Endothelial cell of umbilical vein (primary cell): ENCODE data around the gene CTDP1. TPM values are rescaled to one million over a fixed set of nuclear protein-coding genes. Genes with fewer than 3 reads are reported as not detected.

ENCODE experiments used
- BruUV-seq: library from RNA; stranded (reverse); fragments of 400-500 nt; replicated peaks from 2 replicates; lab custom pipeline; 2021; lab: Mats Ljungman, UMichigan
- CTCF ChIA-PET: fragments of 300-600, 350-600 bp; sonication (Branson Sonifier 250); formaldehyde crosslinking; loops from one replicate; lab custom pipeline; 2021; ENCODE audit warnings: antibody characterized with exemption, inconsistent platforms; lab: Charles Lee
- POLR2A ChIA-PET: fragments of 300-600, 350-600 bp; sonication (Branson Sonifier 250); formaldehyde crosslinking; loops from one replicate; lab custom pipeline; 2021; ENCODE audit warnings: antibody characterized with exemption, inconsistent platforms; lab: Charles Lee
- DNase-seq: peaks from one replicate; pipeline ENCODE4 v3.0.0-alpha.2; 2011; ENCODE audit warnings: low read depth, low spot score
- FAIRE-seq: peaks from 2 replicates; lab custom pipeline; 2011; peaks lifted over from hg19 to GRCh38; lab: Jason Lieb, UNC
- H2AFZ ChIP-seq: 2 replicates; pipeline ENCODE4 v1.6.0; 2012; ENCODE audit warnings: low read depth, low read length, control low read depth, inconsistent platforms
- H3K27ac ChIP-seq: 2 replicates; pipeline ENCODE4 v1.5.1; 2011; ENCODE audit warnings: low read depth, mild to moderate bottlenecking, control low read depth, low read length, moderate library complexity; ENCODE audit not compliant: insufficient read depth
- H3K27me3 ChIP-seq, 2 experiments: 2 replicates each; pipeline versions ENCODE4 v1.6.0 to v1.6.1; 2011; ENCODE audit warnings: low read length in 2 of 2, mixed read lengths in 1 of 2; ENCODE audit not compliant: control insufficient read depth in 2 of 2, insufficient read depth in 2 of 2
- H3K36me3 ChIP-seq, 2 experiments: 2 replicates in 1 of 2; 3 replicates in 1 of 2; pipeline ENCODE4 v1.5.1; 2011; ENCODE audit warnings: low read length in 2 of 2, mild to moderate bottlenecking in 1 of 2, moderate library complexity in 1 of 2; ENCODE audit not compliant: control insufficient read depth in 2 of 2, insufficient read depth in 2 of 2; ENCODE audit errors: extremely low read depth in 1 of 2
- H3K4me1 ChIP-seq: 3 replicates; pipeline ENCODE4 v1.5.1; 2011; ENCODE audit warnings: mild to moderate bottlenecking, low read length; ENCODE audit not compliant: control insufficient read depth, insufficient read depth; ENCODE audit errors: extremely low read depth
- H3K4me2 ChIP-seq: 2 replicates; pipeline ENCODE4 v1.6.1; 2011; ENCODE audit warnings: low read length, control low read depth, mixed read lengths; ENCODE audit not compliant: insufficient read depth
- H3K4me3 ChIP-seq, 3 experiments: fragments of 200-600 bp in 1 of 3; sonication (generic), shearing (Covaris generic) in 1 of 3; replicated peaks in 1 of 3; 2 replicates each; pipeline ENCODE4 v1.5.1; 2011 to 2016; ENCODE audit warnings: control low read depth in 3 of 3, low read length in 3 of 3, mild to moderate bottlenecking in 2 of 3, inconsistent platforms in 1 of 3, low read depth in 1 of 3, moderate library complexity in 1 of 3; ENCODE audit not compliant: insufficient read depth in 1 of 3
- H3K79me2 ChIP-seq: 2 replicates; pipeline ENCODE4 v1.6.0; 2012; ENCODE audit warnings: low read length, inconsistent platforms; ENCODE audit not compliant: control insufficient read depth, insufficient read depth
- H3K9ac ChIP-seq: replicated peaks from 2 replicates; pipeline ENCODE3; 2011; ENCODE audit warnings: low read length, control low read depth; ENCODE audit not compliant: insufficient read depth; ENCODE audit errors: extremely low read depth
- H3K9me1 ChIP-seq: replicated peaks from 3 replicates; pipeline ENCODE4 v1.6.0; 2011; ENCODE audit warnings: mild to moderate bottlenecking, low read length; ENCODE audit not compliant: control insufficient read depth, insufficient read depth; ENCODE audit errors: extremely low read depth
- H3K9me3 ChIP-seq: replicated peaks from 2 replicates; pipeline ENCODE4 v1.5.1; 2012; ENCODE audit warnings: low read length, inconsistent platforms; ENCODE audit not compliant: control insufficient read depth, insufficient read depth
- H4K20me1 ChIP-seq: replicated peaks from 2 replicates; pipeline ENCODE3; 2011; ENCODE audit warnings: mild to moderate bottlenecking, low read length; ENCODE audit not compliant: control insufficient read depth, insufficient read depth; ENCODE audit errors: extremely low read depth
- EZH2 ChIP-seq: IDR thresholded peaks from 2 replicates; pipeline ENCODE4 v1.6.1; 2012; ENCODE audit warnings: borderline replicate concordance, low read depth, mild to moderate bottlenecking, moderate library complexity, low read length, inconsistent platforms; ENCODE audit not compliant: severe bottlenecking
- FOS ChIP-seq: IDR thresholded peaks from 2 replicates; pipeline ENCODE4 v1.6.1; 2011; ENCODE audit warnings: mild to moderate bottlenecking, low read length, moderate library complexity, borderline replicate concordance; ENCODE audit not compliant: insufficient read depth
- GATA2 ChIP-seq: IDR thresholded peaks from 2 replicates; pipeline ENCODE4 v1.7.0; 2011; ENCODE audit warnings: low read depth, mild to moderate bottlenecking, moderate library complexity, mixed read lengths, low read length; ENCODE audit not compliant: insufficient read length, insufficient read depth
- JUN ChIP-seq: IDR thresholded peaks from 2 replicates; pipeline ENCODE4 v1.6.1; 2011; ENCODE audit warnings: borderline replicate concordance, low read depth; ENCODE audit not compliant: insufficient read length, insufficient read depth
- MYC ChIP-seq: IDR thresholded peaks from one replicate; pipeline ENCODE4 v1.6.1; 2011; ENCODE audit warnings: mild to moderate bottlenecking, low read depth, low read length
- POLR2A ChIP-seq: IDR thresholded peaks from 2 replicates; pipeline ENCODE4 v1.6.1; 2012; ENCODE audit warnings: low read depth, mild to moderate bottlenecking, control low read depth, low read length
- POLR2AphosphoS5 ChIP-seq: IDR thresholded peaks from 2 replicates; pipeline ENCODE4 v1.6.1; 2012; ENCODE audit warnings: low read depth, mild to moderate bottlenecking, control low read depth, low read length, moderate library complexity; ENCODE audit not compliant: insufficient read depth
- dilution Hi-C: fragments of 300-500 bp; cut with MboI; formaldehyde crosslinking; loops from one replicate; pipeline ENCODE4 v1.15.0; 2019; ENCODE audit warnings: low sequenced_read_pairs; ENCODE audit not compliant: extremely low pct_ligation_motif_present
- intact Hi-C: fragments of 100-400 bp; cut with micrococcal nuclease; formaldehyde crosslinking; loops from one replicate; pipeline ENCODE4 v1.10.0; 2022
- polyA plus RNA-seq, 4 experiments: library from polyadenylated mRNA; depleted of rRNA in 3 of 4; stranded (reverse) in 3 of 4; unstranded in 1 of 4; fragments of >200 nt; gene quantifications; 2 replicates each; pipeline versions ENCODE4 v1.2.1 to v1.2.3, GENCODE V29; 2011 to 2012; ENCODE audit warnings: missing spikeins in 1 of 4
- total RNA-seq: library from RNA; stranded (reverse); gene quantifications from 2 replicates; pipeline ENCODE4 v1.2.3, GENCODE V29; 2021
- TF ChIP-seq, protein P1 (sequence below), 2 donors: IDR thresholded peaks; 1 replicate in 1 of 2; 2 replicates in 1 of 2; pipeline ENCODE4 v1.5.1; 2011; ENCODE audit warnings: low read length in 2 of 2, mild to moderate bottlenecking in 2 of 2, moderate library complexity in 2 of 2, control low read depth in 1 of 2, inconsistent platforms in 1 of 2, low read depth in 1 of 2; ENCODE audit not compliant: insufficient read depth in 1 of 2; ENCODE audit errors: extremely low read depth in 1 of 2
- TF ChIP-seq, protein P2 (sequence below): IDR thresholded peaks from 2 replicates; pipeline ENCODE4 v1.6.1; 2011; ENCODE audit not compliant: insufficient read depth, insufficient read length

The CTDP1 gene
- total and polyA plus RNA-seq, 2 donors (not counting 3 experiments of a cell fraction or from before 2014, with no cell fraction given) = 15.3 to 27.6 TPM

DNA sequence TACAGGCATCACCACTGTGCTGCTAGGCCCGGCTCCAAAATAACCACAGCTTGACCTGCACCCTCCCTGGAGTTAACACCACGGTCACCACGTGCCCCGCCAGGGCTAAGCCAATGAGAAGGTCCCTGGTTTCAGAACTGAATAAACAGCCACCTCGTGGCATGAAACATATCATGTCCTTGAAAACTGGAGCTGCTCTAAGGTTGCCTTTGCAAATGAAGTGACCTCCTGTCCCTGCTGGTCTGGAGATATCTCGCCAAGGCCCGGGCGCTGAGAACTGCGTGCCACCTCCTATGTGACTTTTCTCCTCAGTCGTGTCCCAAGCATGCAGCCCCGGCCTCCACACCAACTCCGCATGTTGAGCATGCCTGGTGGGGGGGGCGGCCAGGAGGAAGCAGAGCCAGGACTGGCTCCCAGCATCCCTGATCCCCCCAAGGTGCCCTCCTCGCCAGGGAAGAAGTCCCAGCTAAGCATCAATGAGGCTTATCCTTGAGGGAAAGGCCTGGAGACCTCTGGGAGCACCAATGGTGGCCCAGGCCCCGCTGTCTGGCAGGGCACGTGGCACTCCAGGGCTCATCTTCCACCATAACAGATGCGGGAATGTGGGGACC lies 101.8 kb downstream of the CTDP1 start:
- H2AFZ ChIP-seq = no peak overlapping the region
- FAIRE-seq = no peak
- CTCF ChIA-PET = interaction anchor here (0.6 kb wide), 1 partner anchor 176 kb away, joined by 3 read pairs; no protein-coding TSS in a partner anchor
- intact Hi-C loops = no loop called here
- TF ChIP-seq POLR2A = no peak
- TF ChIP-seq, protein P1, sequence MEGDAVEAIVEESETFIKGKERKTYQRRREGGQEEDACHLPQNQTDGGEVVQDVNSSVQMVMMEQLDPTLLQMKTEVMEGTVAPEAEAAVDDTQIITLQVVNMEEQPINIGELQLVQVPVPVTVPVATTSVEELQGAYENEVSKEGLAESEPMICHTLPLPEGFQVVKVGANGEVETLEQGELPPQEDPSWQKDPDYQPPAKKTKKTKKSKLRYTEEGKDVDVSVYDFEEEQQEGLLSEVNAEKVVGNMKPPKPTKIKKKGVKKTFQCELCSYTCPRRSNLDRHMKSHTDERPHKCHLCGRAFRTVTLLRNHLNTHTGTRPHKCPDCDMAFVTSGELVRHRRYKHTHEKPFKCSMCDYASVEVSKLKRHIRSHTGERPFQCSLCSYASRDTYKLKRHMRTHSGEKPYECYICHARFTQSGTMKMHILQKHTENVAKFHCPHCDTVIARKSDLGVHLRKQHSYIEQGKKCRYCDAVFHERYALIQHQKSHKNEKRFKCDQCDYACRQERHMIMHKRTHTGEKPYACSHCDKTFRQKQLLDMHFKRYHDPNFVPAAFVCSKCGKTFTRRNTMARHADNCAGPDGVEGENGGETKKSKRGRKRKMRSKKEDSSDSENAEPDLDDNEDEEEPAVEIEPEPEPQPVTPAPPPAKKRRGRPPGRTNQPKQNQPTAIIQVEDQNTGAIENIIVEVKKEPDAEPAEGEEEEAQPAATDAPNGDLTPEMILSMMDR (IDR thresholded peaks at IDR 0.05; ENCODE audit: extremely low read depth in 1 of 2, insufficient read depth in 1 of 2, low read depth in 1 of 2, low read length in 2 of 2) = no peak
- no peak for TF ChIP-seq JUN
- no peak for TF ChIP-seq MYC
- no peak for TF ChIP-seq FOS
- TF ChIP-seq POLR2AphosphoS5 = no peak
- TF ChIP-seq, protein P2, sequence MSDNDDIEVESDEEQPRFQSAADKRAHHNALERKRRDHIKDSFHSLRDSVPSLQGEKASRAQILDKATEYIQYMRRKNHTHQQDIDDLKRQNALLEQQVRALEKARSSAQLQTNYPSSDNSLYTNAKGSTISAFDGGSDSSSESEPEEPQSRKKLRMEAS = no peak
- no peak for TF ChIP-seq GATA2
- TF ChIP-seq EZH2 = no peak
- H3K27ac ChIP-seq = no peak overlapping the region
- no peaks in the 10 kb centered on the region for H3K9me3 ChIP-seq
- no peaks in the 10 kb centered on the region for H3K27me3 ChIP-seq
- H3K79me2 ChIP-seq = no peaks in the 10 kb centered on the region
- no peak overlapping the region for H3K4me3 ChIP-seq
- no peak overlapping the region for H3K4me2 ChIP-seq
- no TSS peak for BruUV-seq
- POLR2A ChIA-PET = no interaction called here
- H4K20me1 ChIP-seq = no peaks in the 10 kb centered on the region
- dilution Hi-C loops = no loop called here
- no peaks in the 10 kb centered on the region for H3K4me1 ChIP-seq
- no peaks in the 10 kb centered on the region for H3K36me3 ChIP-seq
- DNase-seq = no peak
- H3K9ac ChIP-seq = no peak overlapping the region
- no peaks in the 10 kb centered on the region for H3K9me1 ChIP-seq
